ACC112 (cell line): Measurements from ENCODE around the gene RASGEF1B.

Experiments
- H2AFZ ChIP-seq: fragments of 200-600 bp; sonication (generic); one replicate; pipeline ENCODE4 v1.6.0; 2017; ENCODE audit warnings: antibody characterized with exemption, low read length; ENCODE audit not compliant: unreplicated experiment
- H3K27ac ChIP-seq: fragments of 200-600 bp; sonication (generic); 2 replicates; pipeline ENCODE4 v1.5.1; 2014; ENCODE audit warnings: low read depth, mild to moderate bottlenecking, antibody characterized with exemption, low read length, moderate library complexity
- H3K27me3 ChIP-seq: fragments of 200-600 bp; sonication (generic); 2 replicates; pipeline ENCODE4 v1.6.1; 2014; ENCODE audit warnings: mild to moderate bottlenecking, antibody characterized with exemption, low read length, moderate library complexity, mixed read lengths; ENCODE audit not compliant: insufficient read depth
- H3K36me3 ChIP-seq: fragments of 200-600 bp; sonication (generic); 2 replicates; pipeline ENCODE4 v1.6.1; 2016; ENCODE audit warnings: mild to moderate bottlenecking, antibody characterized with exemption, low read length, moderate library complexity, mixed read lengths; ENCODE audit not compliant: insufficient read depth
- H3K4me1 ChIP-seq: fragments of 200-600 bp; sonication (generic); one replicate; pipeline ENCODE4 v1.6.1; 2016; ENCODE audit warnings: low read length, mixed read lengths; ENCODE audit not compliant: insufficient read depth, unreplicated experiment, control insufficient read depth
- H3K4me3 ChIP-seq: fragments of 200-600 bp; sonication (generic); 2 replicates; pipeline ENCODE4 v1.5.1; 2014; ENCODE audit warnings: mild to moderate bottlenecking, low read depth, low read length
- H3K79me2 ChIP-seq: fragments of 200-600 bp; sonication (generic); one replicate; pipeline ENCODE4 v1.6.0; 2016; ENCODE audit warnings: low read length; ENCODE audit not compliant: control insufficient read depth, unreplicated experiment, insufficient read depth

Gene RASGEF1B

DNA sequence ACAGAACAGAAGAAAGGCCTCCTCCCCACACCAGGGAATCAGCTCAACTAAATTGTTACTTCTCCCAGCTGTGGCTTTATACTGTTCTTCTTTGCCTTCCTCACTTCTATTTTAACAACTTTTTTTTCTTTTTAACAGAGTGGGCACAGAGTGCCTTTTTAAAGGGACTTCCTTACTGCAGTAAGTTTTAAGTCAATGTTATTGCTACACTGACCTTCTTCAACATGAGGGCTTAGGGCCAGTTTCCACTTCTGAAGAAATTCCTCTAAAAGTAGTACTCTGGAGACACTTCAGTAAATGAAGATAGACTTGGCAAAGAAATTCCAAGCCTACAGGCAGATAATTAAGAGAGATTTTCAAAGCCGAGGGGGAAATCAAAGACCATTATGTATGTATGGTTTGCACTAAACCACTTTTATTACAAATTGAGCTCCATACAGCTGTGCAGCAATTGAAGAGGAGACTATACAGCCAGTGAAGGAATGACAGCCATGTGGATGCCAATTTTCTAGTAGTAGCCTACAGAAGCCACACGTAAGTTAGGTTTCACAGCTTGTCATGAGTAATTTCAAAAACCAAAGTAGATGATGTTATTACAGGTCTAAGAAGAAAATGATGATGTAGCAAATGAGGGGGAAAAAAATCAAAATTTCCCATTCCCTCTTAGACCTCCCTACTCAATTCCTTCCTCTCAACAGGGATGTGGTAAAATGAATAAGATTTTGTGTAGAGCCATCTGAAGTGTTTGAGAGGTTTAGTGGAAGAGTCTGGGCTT, 36.9 kb upstream of the RASGEF1B start:
- no peaks in the 10 kb centered on the region for H3K4me1 ChIP-seq
- H3K36me3 ChIP-seq: no peaks in the 10 kb centered on the region
- no peaks in the 10 kb centered on the region for H3K79me2 ChIP-seq
- no peak overlapping the region for H2AFZ ChIP-seq
- H3K4me3 ChIP-seq: no peak overlapping the region
- no peaks in the 10 kb centered on the region for H3K27me3 ChIP-seq
- H3K27ac ChIP-seq: no peak overlapping the region

DNA sequence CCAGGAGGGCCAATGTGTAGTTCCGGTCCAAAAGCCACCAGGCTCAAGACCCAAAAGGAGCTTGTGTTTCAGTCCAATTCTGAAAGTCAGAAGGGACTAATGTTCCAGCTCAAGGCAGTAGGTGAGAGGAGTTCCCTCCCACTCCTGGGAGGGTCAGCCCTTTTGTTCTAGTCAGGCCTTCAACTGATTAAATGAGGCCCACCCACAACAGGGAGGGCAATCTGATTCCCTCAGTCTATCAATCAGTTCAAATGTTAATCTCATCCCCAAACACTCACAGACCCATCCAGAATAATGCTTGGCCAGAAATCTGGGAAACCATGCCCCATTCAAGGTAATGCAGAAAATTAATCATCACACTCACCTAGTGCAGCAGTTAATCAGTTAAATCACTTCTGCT, 35.8 kb upstream of the RASGEF1B start:
- no peaks in the 10 kb centered on the region for H3K79me2 ChIP-seq
- no peak overlapping the region for H3K4me3 ChIP-seq
- no peak overlapping the region for H3K27ac ChIP-seq
- H2AFZ ChIP-seq: no peak overlapping the region
- no peaks in the 10 kb centered on the region for H3K27me3 ChIP-seq
- H3K36me3 ChIP-seq: no peaks in the 10 kb centered on the region
- no peaks in the 10 kb centered on the region for H3K4me1 ChIP-seq

DNA sequence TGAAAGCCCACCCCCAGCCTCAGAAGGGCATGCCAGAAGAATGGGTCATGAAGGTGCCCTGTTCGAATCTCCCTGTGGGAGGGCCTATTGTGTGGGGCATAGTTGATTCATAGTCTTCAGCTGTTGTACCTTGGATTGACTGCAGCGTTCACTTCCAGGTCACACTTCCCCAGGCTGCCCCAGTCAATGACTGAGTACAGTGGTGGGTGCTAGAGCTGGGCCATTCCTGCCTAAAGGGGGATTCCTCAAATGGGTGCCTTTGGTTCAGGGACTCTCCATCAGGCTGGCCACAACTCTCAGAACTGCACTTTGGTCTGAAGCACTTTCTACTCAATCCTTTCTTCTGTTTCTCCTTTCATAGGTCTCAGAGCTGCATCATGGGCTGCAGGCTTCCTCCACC, 35.0 kb upstream of the RASGEF1B start:
- Histone ChIP-seq H3K4me1 (no peaks in the 10 kb centered on the region), H3K4me3 (no peak overlapping the region), H3K27me3 (no peaks in the 10 kb centered on the region), H2AFZ (no peak overlapping the region), H3K27ac (no peak overlapping the region), H3K79me2 (no peaks in the 10 kb centered on the region), H3K36me3 (no peaks in the 10 kb centered on the region)

DNA sequence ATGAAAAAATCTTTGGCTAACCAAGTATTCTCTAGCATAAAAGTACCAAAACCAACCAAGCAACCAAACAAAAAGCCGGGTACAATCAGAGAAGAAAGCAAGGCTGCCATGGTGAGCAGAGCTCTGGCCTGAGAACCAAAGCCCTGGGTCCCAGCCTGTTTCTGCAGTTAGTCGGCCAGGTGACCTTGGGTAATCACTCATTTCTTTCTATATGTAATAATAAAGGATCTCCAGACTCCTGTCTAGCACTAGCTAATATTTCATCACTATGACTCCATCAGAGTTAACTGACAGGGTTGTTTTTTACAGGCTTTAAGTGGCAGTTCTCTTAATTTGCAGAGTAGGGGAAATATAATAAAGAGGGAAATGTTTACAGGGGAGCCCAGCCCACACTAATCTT, 34.0 kb upstream of the RASGEF1B start:
- no peaks in the 10 kb centered on the region for H3K27me3 ChIP-seq
- no peak overlapping the region for H3K27ac ChIP-seq
- H3K79me2 ChIP-seq: no peaks in the 10 kb centered on the region
- H3K36me3 ChIP-seq: no peaks in the 10 kb centered on the region
- H3K4me3 ChIP-seq: no peak overlapping the region
- H2AFZ ChIP-seq: no peak overlapping the region
- no peaks in the 10 kb centered on the region for H3K4me1 ChIP-seq

DNA sequence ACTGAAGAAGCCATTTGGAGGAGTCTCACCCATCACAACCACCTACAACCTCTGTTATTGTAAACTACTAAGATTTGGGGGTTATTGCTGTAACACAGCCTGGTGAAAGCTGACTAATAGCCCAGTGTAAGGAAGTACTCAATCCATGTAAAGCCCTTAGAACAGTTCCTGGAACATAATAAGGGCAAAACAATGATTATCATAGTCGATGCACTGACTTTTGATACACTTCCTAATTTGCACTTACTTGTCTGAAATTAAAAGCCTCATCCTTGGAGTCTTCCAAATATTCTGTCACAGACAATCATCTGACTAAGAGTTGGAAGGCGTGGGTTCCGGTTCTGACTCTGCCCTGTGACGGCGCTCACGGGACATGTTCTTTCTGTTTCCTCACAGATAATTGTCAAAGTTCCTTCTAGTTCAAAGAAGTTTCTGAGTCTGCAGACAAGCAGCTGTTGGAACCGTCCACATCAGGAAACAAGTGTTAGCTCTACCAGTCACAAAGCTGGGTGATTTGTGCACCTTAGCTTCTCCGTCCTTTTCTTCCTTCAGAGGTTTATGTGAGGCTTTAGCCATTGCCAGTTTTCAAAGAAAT, 33.4 kb upstream of the RASGEF1B start:
- Histone ChIP-seq H3K27me3 (no peaks in the 10 kb centered on the region), H3K4me1 (no peaks in the 10 kb centered on the region), H3K36me3 (no peaks in the 10 kb centered on the region), H3K27ac (no peak overlapping the region), H2AFZ (no peak overlapping the region), H3K79me2 (no peaks in the 10 kb centered on the region), H3K4me3 (no peak overlapping the region)

DNA sequence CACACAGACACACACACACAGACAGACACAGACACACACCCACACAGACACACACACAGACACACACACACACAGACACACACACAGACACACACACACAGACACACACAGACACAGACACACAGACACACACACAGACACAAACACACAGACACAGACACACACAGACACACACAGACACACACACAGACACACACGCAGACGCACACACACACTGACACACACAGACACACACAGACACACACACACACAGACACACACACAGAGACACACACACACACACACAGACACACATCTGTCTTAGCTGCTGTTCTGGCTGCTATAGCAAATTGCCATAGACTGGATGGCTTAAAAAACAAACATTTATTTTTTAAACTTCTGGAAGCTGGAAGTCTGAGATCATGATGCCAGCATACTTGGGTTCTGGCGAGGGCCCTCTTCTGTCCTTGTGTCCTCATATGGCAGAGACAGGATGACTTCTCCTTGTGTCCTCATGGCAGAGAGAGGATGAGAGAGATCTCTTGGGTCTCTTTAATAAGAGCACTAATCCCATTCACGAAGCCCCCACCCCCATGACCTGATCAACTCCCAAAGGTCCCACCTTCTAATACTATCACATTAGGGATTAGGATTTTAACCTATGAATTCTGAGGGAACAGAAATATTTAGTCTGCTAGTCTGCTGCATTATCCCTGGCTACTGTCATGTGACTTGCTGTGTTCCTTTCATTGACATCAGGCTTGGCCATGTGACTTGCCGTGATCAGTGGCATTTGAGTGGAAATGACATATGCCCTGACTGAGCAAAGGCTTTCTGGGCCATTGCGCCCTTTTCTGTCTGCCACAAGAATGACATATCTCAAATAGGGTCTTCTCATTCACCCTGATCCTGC, 32.7 kb upstream of the RASGEF1B start:
- no peak overlapping the region for H3K27ac ChIP-seq
- no peaks in the 10 kb centered on the region for H3K36me3 ChIP-seq
- H3K4me3 ChIP-seq: no peak overlapping the region
- no peaks in the 10 kb centered on the region for H3K79me2 ChIP-seq
- H2AFZ ChIP-seq: no peak overlapping the region
- H3K27me3 ChIP-seq: no peaks in the 10 kb centered on the region
- H3K4me1 ChIP-seq: no peaks in the 10 kb centered on the region

DNA sequence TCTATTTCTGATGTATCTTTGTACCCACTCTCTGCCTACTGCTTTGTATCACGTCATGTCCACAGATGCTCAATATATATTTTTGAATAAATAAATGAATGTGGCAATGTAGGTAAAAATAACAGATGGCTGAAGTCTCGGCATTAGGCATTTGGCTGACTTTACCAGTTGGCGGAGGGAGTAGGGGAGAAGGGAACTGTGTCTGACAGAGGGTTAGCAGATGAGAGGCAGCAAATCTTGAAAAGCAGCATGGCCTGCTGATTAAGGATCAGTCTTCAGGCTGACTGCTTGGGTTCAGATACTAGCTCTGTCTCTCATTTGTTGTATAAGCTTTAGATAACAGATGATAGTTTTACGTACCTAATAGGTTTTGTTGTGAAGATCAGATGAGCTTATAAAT, 31.9 kb upstream of the RASGEF1B start:
- Histone ChIP-seq H3K79me2 (no peaks in the 10 kb centered on the region), H2AFZ (no peak overlapping the region), H3K36me3 (no peaks in the 10 kb centered on the region), H3K4me3 (no peak overlapping the region), H3K27ac (no peak overlapping the region), H3K4me1 (no peaks in the 10 kb centered on the region), H3K27me3 (no peaks in the 10 kb centered on the region)

DNA sequence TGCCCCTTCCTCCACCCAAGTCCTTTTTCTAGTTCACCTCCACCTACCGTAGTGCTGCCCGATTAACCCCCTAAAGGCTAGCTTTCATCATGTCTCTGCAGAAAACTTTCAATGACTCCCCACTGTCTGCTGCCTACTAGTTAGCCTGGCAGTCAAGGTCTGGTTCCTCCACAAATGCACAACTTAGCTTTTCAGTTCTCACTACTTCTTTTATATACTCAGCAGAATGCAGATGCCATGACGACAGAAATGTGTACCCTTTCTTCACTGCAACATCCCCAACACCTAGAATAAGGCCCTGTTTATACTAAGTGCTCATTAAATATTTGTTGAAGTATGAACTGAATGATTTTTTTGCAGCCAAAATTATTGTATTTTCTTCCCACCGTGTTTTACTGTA, 30.9 kb upstream of the RASGEF1B start:
- Histone ChIP-seq H3K4me3 (no peak overlapping the region), H3K36me3 (no peaks in the 10 kb centered on the region), H3K79me2 (no peaks in the 10 kb centered on the region), H3K27me3 (no peaks in the 10 kb centered on the region), H3K27ac (no peak overlapping the region), H3K4me1 (no peaks in the 10 kb centered on the region), H2AFZ (no peak overlapping the region)

DNA sequence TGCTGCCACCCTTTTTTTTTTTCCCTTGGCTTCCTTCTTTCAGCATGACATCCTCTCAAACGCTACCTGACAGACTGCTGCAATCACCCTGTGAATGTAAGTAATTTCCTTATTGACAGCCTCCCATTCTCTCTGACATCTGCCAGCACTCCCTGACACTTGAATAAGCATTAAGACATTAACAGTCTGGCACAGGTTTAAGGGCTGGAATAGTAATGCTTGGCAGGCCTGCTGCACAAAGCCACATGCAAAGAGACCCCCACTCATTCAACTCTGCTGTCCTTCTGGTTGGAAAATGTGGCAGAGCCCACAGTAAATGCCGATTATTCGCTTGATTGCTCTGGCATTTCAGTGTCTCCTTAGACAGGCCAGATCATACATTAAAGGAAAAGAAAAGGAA, 28.1 kb upstream of the RASGEF1B start:
- no peak overlapping the region for H3K4me3 ChIP-seq
- H2AFZ ChIP-seq: no peak overlapping the region
- no peaks in the 10 kb centered on the region for H3K27me3 ChIP-seq
- H3K79me2 ChIP-seq: no peaks in the 10 kb centered on the region
- no peaks in the 10 kb centered on the region for H3K4me1 ChIP-seq
- no peak overlapping the region for H3K27ac ChIP-seq
- no peaks in the 10 kb centered on the region for H3K36me3 ChIP-seq

DNA sequence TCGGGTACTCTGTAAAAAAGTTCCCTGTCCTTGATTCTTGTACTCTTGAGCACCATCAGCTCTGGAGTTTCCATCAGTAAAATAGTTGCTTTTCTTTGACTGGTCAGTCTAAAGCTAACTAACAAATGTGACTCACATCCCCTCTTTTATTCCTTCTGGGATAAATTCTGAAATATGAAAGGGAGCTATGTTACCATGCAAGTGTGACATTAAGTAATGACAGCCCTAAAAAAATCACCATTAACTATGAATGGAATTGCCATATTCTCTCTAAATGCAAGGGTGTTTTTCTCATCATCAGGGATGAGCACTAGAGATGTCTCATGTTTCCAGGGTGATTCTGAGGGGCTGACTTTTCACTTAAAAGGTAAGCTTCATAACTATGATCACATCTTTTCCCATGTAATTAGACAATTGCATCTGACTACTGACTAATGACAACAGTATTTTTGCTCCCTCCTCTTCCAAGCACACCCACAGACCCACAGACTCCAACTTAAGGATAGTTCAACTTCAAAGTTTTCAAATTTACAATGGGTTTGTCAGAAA, 26.9 kb upstream of the RASGEF1B start:
- peaks cover 8% of the 10 kb centered on the region for H3K4me1 ChIP-seq
- no peak overlapping the region for H3K27ac ChIP-seq
- H3K27me3 ChIP-seq: no peaks in the 10 kb centered on the region
- H3K4me3 ChIP-seq: no peak overlapping the region
- no peaks in the 10 kb centered on the region for H3K79me2 ChIP-seq
- H3K36me3 ChIP-seq: no peaks in the 10 kb centered on the region
- H2AFZ ChIP-seq: no peak overlapping the region
